HG03135 (cell line): ENCODE measurements around the gene SAP130.

Experiments used
- ATAC-seq: cut with Tn5 transposase; IDR thresholded peaks from one replicate; pipeline ENCODE4 v1.9.1; 2021; ENCODE audit warnings: mild to moderate bottlenecking, moderate library complexity; ENCODE audit not compliant: unreplicated experiment

SAP130 gene

DNA sequence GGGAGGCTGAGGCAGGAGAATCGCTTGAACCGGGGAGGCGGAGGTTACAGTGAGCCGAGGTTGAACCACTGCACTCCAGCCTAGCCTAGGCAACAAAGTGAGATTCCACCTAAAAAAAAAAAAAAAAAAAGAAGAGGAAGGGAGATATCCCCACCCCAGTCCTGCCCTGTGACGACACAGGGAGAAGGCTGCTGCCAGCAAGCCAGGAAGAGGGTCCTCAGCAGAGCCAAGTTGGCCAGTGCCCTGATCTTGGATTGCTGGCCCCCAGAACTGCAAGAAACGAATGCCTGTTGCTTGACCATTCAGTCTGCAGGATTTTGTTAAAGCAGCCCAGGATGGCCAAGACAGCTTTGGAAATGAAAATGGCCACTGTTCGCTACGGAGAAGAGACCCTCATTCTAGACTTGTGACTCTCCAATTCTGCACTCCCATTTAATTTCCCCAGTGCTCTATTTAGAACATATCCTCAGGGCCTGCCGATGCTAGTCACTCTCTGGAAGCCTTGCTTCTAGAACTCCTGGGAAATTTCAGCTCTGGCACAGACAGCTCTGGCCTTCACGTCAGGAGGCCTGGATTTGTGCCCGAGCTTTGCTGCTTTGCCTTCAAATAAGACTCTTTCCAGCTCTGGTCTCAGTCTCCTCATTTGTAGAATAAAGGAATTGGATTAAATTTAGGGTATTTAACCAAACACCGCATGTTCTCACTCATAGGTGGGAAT is 126.4 kb downstream of the SAP130 start:
- no peak for ATAC-seq

DNA sequence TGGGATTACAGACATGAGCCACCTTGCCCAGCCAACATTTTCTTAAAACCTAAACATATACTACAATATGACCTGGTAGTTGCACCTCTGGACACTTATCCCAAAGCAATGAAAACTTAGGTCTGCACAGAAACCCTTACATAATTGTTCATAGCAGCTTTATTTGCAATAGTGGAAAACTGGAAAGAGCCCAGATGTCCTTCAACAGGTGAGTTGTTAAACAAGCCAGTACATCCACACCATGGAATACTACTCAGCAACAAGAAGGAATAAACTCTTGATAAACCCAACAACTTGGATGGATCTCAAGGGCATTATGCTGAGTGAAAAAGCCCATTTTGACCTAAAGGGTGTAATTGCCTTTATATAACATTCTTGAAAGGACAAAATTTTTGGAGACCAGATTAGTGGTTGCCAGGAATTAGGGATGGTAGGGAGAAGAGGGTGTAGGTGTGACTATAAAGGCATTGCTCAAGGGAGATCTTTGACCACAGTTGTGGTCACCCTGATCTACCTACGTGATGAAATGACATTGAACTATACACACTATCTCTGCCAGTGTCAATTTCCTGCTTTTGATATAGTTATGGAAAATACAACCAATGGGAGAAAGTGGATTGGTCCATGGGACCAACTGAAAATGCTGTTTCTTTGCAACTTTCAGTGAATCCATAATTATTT is 130.2 kb downstream of the SAP130 start:
- no peak for ATAC-seq

DNA sequence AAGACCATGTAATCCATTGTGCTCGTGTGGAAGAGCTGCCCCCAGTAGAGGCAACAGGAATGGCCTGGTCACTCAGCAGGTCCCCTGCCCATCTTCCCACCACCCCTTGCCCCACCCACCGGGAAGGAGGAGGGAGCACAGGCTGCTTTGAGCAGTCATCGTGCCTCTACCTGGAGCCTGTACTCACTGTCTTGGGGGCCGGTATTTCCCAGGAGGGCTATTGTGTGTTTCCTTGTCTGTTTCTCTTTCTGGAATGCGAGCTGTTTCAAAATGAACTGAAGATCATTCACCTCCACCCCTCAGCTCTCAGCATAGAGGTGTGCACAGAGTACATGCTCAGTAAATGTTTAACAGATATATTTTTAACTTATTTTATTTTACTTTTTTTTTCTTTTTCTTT is 134.4 kb downstream of the SAP130 start:
- no peak for ATAC-seq

DNA sequence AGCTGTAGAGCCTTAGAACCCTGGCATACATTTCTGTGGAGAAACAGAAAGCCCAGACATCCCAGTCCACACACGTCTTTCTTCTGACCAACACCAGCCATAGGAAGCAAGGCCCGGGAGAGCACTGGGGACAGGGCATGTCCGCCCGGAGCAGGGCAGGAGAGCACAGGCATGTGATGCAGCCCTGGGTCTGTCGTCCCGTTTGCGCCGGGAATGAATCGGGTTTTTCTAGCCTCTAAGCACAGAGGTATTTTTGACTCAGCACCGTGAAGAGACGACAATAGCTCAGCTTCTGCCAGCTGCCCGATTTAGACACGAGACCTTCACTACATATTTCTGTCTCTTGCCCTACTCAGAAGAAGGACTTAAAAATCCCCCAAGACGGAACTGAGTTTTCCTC is 134.8 kb downstream of the SAP130 start:
- no peak for ATAC-seq

DNA sequence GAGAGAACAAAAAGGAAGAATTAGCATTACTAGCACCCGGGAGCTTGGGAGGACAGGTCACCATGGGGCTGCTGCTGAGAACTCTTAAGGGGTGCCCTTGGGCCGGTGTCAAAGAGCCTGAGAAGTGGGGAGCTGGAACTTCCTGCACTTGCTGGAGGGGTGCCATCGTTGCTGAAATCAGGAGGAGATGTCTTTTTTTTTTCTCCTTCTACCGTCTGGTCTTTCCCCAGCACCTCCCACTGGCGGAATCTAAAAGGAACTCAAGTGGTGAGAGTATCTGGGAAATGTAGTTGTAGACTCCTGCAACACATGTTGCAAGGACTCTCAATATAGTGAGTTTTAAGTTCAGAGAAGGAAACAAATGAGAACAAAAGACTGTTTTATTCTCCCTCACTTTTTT is 136.0 kb downstream of the SAP130 start:
- ATAC-seq, result no peak
